ENCODE results near the gene CEP112. TPM values are rescaled to one million over a fixed set of nuclear protein-coding genes. Genes with fewer than 3 reads are reported as not detected.

The CEP112 gene
- polyA plus RNA-seq, 1 donor (not counting 4 experiments of a cell fraction or from before 2014, with no cell fraction given) = 2.6 TPM

DNA sequence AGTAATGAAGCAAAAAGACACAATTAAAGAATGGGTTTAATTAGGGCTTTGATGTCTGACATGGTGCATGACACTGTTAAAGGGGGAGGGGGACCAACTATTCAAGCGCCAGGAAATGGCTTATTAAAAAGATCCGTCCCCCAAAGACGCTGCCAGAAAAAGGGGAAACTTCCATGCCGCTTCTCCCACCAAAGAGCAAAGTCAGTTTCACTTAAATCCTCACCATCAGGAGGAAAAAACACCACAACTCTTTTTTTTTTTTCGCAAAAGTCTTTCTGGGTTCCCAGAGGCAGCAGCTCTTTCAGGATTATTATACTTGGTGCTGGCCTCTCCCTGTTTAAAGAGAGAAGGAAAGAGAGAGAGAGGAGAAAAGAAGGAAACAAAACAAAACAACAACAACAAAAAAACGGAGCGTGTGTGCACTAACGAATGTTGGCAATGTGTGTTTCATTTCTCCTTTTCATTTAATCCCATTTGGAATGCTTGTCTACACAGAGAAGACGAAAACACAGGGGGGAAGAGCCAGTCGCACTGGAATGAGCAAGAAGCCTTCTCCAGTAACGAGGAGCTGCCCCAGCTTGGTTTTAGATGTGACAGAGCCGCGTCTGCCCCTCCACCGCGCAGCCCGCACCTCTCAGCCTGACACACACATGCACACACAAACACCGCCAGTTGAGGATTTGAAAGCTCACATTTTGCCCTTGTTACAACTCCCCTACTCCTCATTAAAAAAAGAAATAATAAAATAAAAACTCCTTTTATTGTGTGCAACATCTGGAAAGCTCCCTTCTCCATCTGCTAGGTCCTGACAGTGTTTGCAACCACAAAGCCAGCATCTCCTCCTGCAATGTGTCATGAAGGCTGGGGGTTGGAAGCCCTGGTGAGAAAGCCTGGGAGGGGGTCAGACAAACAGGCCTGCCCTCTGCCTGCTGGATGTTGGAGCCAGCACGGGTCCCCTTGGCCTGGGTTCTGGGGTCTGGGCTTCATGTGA is 597.8 kb downstream of the CEP112 start:
- H3K9me1 ChIP-seq (ENCODE audit: control insufficient read depth, extremely low read depth, insufficient read depth, low read length) = no peaks in the 10 kb centered on the region
- FAIRE-seq (no peak), DNase-seq (ENCODE audit: low read depth, low spot score) (no peak)
- no peak overlapping the region for H3K4me2 ChIP-seq (ENCODE audit: control insufficient read depth, extremely low read depth, insufficient read depth, low read depth, low read length)
- H3K9ac ChIP-seq (ENCODE audit: control insufficient read depth, extremely low read depth, insufficient read depth, low read length) = no peak overlapping the region
- dilution Hi-C loops (cut with MboI; ENCODE audit: extremely low pct_ligation_motif_present, low sequenced_read_pairs) = no loop called here
- no peak overlapping the region for H3K4me3 ChIP-seq (ENCODE audit: control insufficient read depth in 2 of 3, extremely low read depth in 1 of 3, insufficient read depth in 2 of 3, low read depth in 1 of 3, low read length in 3 of 3)
- H3K9me3 ChIP-seq (ENCODE audit: control insufficient read depth, low read depth, low read length) = no peaks in the 10 kb centered on the region
- TF ChIP-seq EZH2 (IDR thresholded peaks at IDR 0.05; ENCODE audit: low read length) (no peak), CTCF (optimal IDR thresholded peaks at IDR 0.05 in 1 of 3, IDR thresholded peaks at IDR 0.05 in 1 of 3, conservative IDR thresholded peaks at IDR 0.05 in 1 of 3; ENCODE audit: extremely low read depth in 1 of 3, insufficient read depth in 2 of 3, low read length in 3 of 3) (no peak)
- no peak overlapping the region for H2AFZ ChIP-seq (ENCODE audit: control insufficient read depth, low read length)
- no peaks in the 10 kb centered on the region for H3K27me3 ChIP-seq (ENCODE audit: control insufficient read depth, extremely low read depth, insufficient read depth, low read length)
- H3K4me1 ChIP-seq (ENCODE audit: control insufficient read depth, extremely low read depth, insufficient read depth, low read length) = no peaks in the 10 kb centered on the region
- H3K36me3 ChIP-seq (ENCODE audit: control insufficient read depth in 2 of 2, extremely low read depth in 1 of 2, insufficient read depth in 2 of 2, low read length in 2 of 2) = no peaks in the 10 kb centered on the region
- no peaks in the 10 kb centered on the region for H4K20me1 ChIP-seq (ENCODE audit: control insufficient read depth, extremely low read depth, insufficient read depth, low read length)
- no peaks in the 10 kb centered on the region for H3K79me2 ChIP-seq (ENCODE audit: control insufficient read depth, insufficient read depth, low read length)
- H3K27ac ChIP-seq (ENCODE audit: control insufficient read depth, insufficient read depth, low read length) = no peak overlapping the region

- Histone ChIP-seq H3K27me3 (ENCODE audit: control insufficient read depth, extremely low read depth, insufficient read depth, low read length) (no peaks in the 10 kb centered on the region), H3K4me1 (ENCODE audit: control insufficient read depth, extremely low read depth, insufficient read depth, low read length) (no peaks in the 10 kb centered on the region), H3K79me2 (ENCODE audit: control insufficient read depth, insufficient read depth, low read length) (no peaks in the 10 kb centered on the region), H3K27ac (ENCODE audit: control insufficient read depth, insufficient read depth, low read length) (no peak overlapping the region), H3K9me3 (ENCODE audit: control insufficient read depth, low read depth, low read length) (no peaks in the 10 kb centered on the region), H4K20me1 (ENCODE audit: control insufficient read depth, extremely low read depth, insufficient read depth, low read length) (no peaks in the 10 kb centered on the region), H3K36me3 (ENCODE audit: control insufficient read depth in 2 of 2, extremely low read depth in 1 of 2, insufficient read depth in 2 of 2, low read length in 2 of 2) (no peaks in the 10 kb centered on the region), H3K9ac (ENCODE audit: control insufficient read depth, extremely low read depth, insufficient read depth, low read length) (no peak overlapping the region), H3K9me1 (ENCODE audit: control insufficient read depth, extremely low read depth, insufficient read depth, low read length) (no peaks in the 10 kb centered on the region), H3K4me2 (ENCODE audit: control insufficient read depth, extremely low read depth, insufficient read depth, low read depth, low read length) (no peak overlapping the region), H2AFZ (ENCODE audit: control insufficient read depth, low read length) (no peak overlapping the region), H3K4me3 (ENCODE audit: control insufficient read depth in 2 of 3, extremely low read depth in 1 of 3, insufficient read depth in 2 of 3, low read depth in 1 of 3, low read length in 3 of 3) (no peak overlapping the region)
- dilution Hi-C loops (cut with MboI; ENCODE audit: extremely low pct_ligation_motif_present, low sequenced_read_pairs) = no loop called here
- DNase-seq (ENCODE audit: low read depth, low spot score) = no peak
- FAIRE-seq = no peak
- TF ChIP-seq CTCF (optimal IDR thresholded peaks at IDR 0.05 in 1 of 3, IDR thresholded peaks at IDR 0.05 in 1 of 3, conservative IDR thresholded peaks at IDR 0.05 in 1 of 3; ENCODE audit: extremely low read depth in 1 of 3, insufficient read depth in 2 of 3, low read length in 3 of 3) = no peak
- no peak for TF ChIP-seq EZH2 (IDR thresholded peaks at IDR 0.05; ENCODE audit: low read length)
Observed at GRCh38 chr17:65593092-65593854, 598.7 kb downstream of the CEP112 start.

All from keratinocyte (primary cell).